Osteoblast (primary cell): ENCODE measurements around the gene SPHK1. TPM values are rescaled to one million over a fixed set of nuclear protein-coding genes. Genes with fewer than 3 reads are reported as not detected.

Experiments used
- DNase-seq: peaks from one replicate; pipeline ENCODE4 v3.0.0; 2011; ENCODE audit warnings: low spot score, mixed read lengths; ENCODE audit not compliant: insufficient read length; ENCODE audit errors: missing footprints
- H2AFZ ChIP-seq: 2 replicates; pipeline ENCODE4 v1.6.0; 2011; ENCODE audit warnings: mild to moderate bottlenecking, low read length
- H3K27ac ChIP-seq: 2 replicates; pipeline ENCODE4 v1.5.1; 2011; ENCODE audit warnings: mild to moderate bottlenecking, low read depth, low read length, moderate library complexity
- H3K27me3 ChIP-seq: 2 replicates; pipeline ENCODE4 v1.6.0; 2012; ENCODE audit warnings: mild to moderate bottlenecking, control low read depth, inconsistent platforms, low read length, moderate library complexity; ENCODE audit not compliant: insufficient read depth
- H3K36me3 ChIP-seq: 2 replicates; pipeline ENCODE4 v1.5.1; 2011; ENCODE audit warnings: mild to moderate bottlenecking, low read length, control low read depth, moderate library complexity; ENCODE audit not compliant: insufficient read depth
- H3K4me1 ChIP-seq: 2 replicates; pipeline ENCODE4 v1.5.1; 2011; ENCODE audit warnings: mild to moderate bottlenecking, low read length, control low read depth, moderate library complexity; ENCODE audit not compliant: insufficient read depth
- H3K4me2 ChIP-seq: 2 replicates; pipeline ENCODE4 v1.6.0; 2011; ENCODE audit warnings: mild to moderate bottlenecking, low read length; ENCODE audit not compliant: insufficient read depth
- H3K4me3 ChIP-seq: fragments of 200-600 bp; sonication (generic); 3 replicates; pipeline ENCODE4 v1.5.1; 2012; ENCODE audit warnings: mild to moderate bottlenecking, low read length, inconsistent platforms; ENCODE audit not compliant: insufficient read depth
- H3K79me2 ChIP-seq: 2 replicates; pipeline ENCODE4 v1.6.0; 2012; ENCODE audit warnings: mild to moderate bottlenecking, low read length, control low read depth, inconsistent platforms; ENCODE audit not compliant: insufficient read depth
- H3K9me3 ChIP-seq: 2 replicates; pipeline ENCODE4 v1.5.1; 2011; ENCODE audit warnings: low read depth, low read length, control low read depth
- H4K20me1 ChIP-seq: 2 replicates; pipeline ENCODE4 v1.6.0; 2012; ENCODE audit warnings: mild to moderate bottlenecking, low read length, control low read depth; ENCODE audit not compliant: insufficient read depth
- CTCF ChIP-seq: IDR thresholded peaks from 2 replicates; pipeline ENCODE4 v1.5.1; 2011; ENCODE audit warnings: mild to moderate bottlenecking, low read depth, low read length, moderate library complexity; ENCODE audit errors: extremely low read depth
- total RNA-seq: library from RNA; depleted of rRNA; stranded (reverse); fragments of >200 nt; gene quantifications from 2 replicates; pipeline ENCODE4 v1.2.3, GENCODE V29; 2012

SPHK1 gene
- total RNA-seq, 1 donor, result 112 TPM

DNA sequence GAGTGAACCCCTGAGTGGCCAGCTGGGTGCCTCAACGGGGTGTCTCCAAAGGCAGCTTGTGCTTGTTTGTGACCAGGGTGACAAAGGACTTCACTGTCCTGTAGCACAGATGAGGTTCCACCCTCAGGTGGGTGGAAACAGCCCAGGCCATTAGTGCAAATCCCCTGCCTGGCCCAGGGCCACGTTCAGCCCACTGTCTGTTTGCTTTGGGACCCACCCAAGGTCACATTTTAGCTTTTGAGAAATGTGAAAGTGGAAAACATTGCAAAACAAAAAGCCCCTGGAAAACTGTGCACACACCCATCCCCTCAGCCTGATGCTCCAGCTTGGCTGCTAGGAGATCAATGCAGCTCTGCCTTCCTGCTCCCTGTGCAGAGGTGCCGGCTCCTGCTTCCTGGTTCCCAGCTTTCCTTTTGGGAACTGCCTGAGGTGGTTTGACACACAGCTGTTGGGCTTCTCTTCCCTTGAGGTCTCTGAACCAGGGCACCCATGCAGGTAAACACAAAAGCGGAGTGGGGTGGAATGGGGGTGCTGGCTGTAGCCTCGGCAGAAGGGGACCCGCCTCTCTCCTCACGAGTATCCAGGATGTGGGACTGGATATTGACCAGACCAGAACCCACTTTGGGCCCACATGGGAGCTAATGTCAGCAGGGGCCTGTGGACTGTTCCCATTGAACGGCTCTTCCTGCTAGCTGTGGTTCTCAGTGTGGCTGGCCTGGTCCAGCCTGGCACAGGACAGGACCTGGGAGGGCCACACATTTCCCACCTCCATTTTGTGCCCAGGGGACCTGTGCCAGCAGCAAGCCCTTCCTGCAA lies 7.9 kb upstream of the SPHK1 start:
- Histone ChIP-seq H3K36me3 (no peaks in the 10 kb centered on the region), H3K27me3 (no peaks in the 10 kb centered on the region), H3K4me1 (peaks cover 21% of the 10 kb centered on the region), H4K20me1 (no peaks in the 10 kb centered on the region), H3K4me3 (no peak overlapping the region), H2AFZ (peak overlapping the region; percentile 19), H3K27ac (peak overlapping the region; percentile 58), H3K4me2 (peak overlapping the region; percentile 3), H3K9me3 (no peaks in the 10 kb centered on the region), H3K79me2 (no peaks in the 10 kb centered on the region)
- DNase-seq, result peak; percentile 71
- no peak for TF ChIP-seq CTCF

GRCh38 chr17:76378548-76379274 lies 5.7 kb upstream of the SPHK1 start:
- Histone ChIP-seq H4K20me1 (no peaks in the 10 kb centered on the region), H3K4me1 (peaks cover 22% of the 10 kb centered on the region), H3K4me3 (no peak overlapping the region), H3K27ac (no peak overlapping the region), H3K4me2 (no peak overlapping the region), H2AFZ (no peak overlapping the region), H3K79me2 (no peaks in the 10 kb centered on the region), H3K36me3 (no peaks in the 10 kb centered on the region), H3K27me3 (no peaks in the 10 kb centered on the region), H3K9me3 (no peaks in the 10 kb centered on the region)
- TF ChIP-seq CTCF, result no peak
- DNase-seq, result peak; percentile 43

- DNase-seq, result peak; percentile 23
- Histone ChIP-seq H4K20me1 (no peaks in the 10 kb centered on the region), H3K36me3 (no peaks in the 10 kb centered on the region), H3K27ac (no peak overlapping the region), H3K9me3 (no peaks in the 10 kb centered on the region), H3K4me3 (no peak overlapping the region), H2AFZ (no peak overlapping the region), H3K27me3 (no peaks in the 10 kb centered on the region), H3K79me2 (no peaks in the 10 kb centered on the region), H3K4me2 (no peak overlapping the region), H3K4me1 (peaks cover 22% of the 10 kb centered on the region)
- TF ChIP-seq CTCF, result no peak
Measured at GRCh38 chr17:76379275-76379641, 5.2 kb upstream of the SPHK1 start.
